ENCODE measurements around the gene POLR1G. TPM values are rescaled to one million over a fixed set of nuclear protein-coding genes. Genes with fewer than 3 reads are reported as not detected.
"Not testable (repeated sequence)": the region's sequence is repeated elsewhere in the genome, so short reads cannot be mapped to it uniquely, and the experiment has no call there.

Gene POLR1G
- total and polyA plus RNA-seq, 8 donors: 0.55 to 7.2 (median 2.8) TPM; not detected in 2

GRCh38 chr19:45408121-45408520 is 1.7 kb downstream of the POLR1G start:
- TF ChIP-seq EP300 (IDR thresholded peaks at IDR 0.05) (no peak), POLR2AphosphoS5 (IDR thresholded peaks at IDR 0.05) (no peak), POLR2A (IDR thresholded peaks at IDR 0.05) (no peak), CTCF (IDR thresholded peaks at IDR 0.05) (no peak)
- no peak for DNase-seq
- WGBS, 5 donors: 83 to 92% (median 84%) methylated on average over 7 to 8 of the region's 8 CpGs
- H3K4me1 ChIP-seq: peaks cover 28 to 46% (median 39%) of the 10 kb centered on the region in 4 donors
- no peak overlapping the region for H3K4me3 ChIP-seq
- no peaks in the 10 kb centered on the region for H3K9me3 ChIP-seq
- H3K27ac ChIP-seq: no peak overlapping the region
- H3K36me3 ChIP-seq: peaks cover 5 to 37% (median 23%) of the 10 kb centered on the region in 4 donors
- H3K27me3 ChIP-seq: peaks cover 0 to 20% (median 13%) of the 10 kb centered on the region in 3 donors
- intact Hi-C loops (cut with DNase I; ENCODE audit: low total_unique reads): no loop called here

- H3K27me3 ChIP-seq: peaks cover 0 to 11% (median 9%) of the 10 kb centered on the region in 3 donors
- H3K36me3 ChIP-seq: peaks cover 12 to 46% (median 32%) of the 10 kb centered on the region in 4 donors
- 86 to 91% (median 89%) methylated on average over 15 of the region's 15 CpGs for WGBS, 5 donors
- H3K27ac ChIP-seq: no peak overlapping the region
- H3K9me3 ChIP-seq: no peaks in the 10 kb centered on the region
- H3K4me1 ChIP-seq: peaks cover 19 to 38% (median 31%) of the 10 kb centered on the region in 4 donors
- no peak for TF ChIP-seq EP300 (IDR thresholded peaks at IDR 0.05)
- TF ChIP-seq CTCF (IDR thresholded peaks at IDR 0.05): no peak
- no peak for TF ChIP-seq POLR2A (IDR thresholded peaks at IDR 0.05)
- no peak for TF ChIP-seq POLR2AphosphoS5 (IDR thresholded peaks at IDR 0.05)
- DNase-seq: no peak
- intact Hi-C loops (cut with DNase I; ENCODE audit: low total_unique reads): no loop called here
- no peak overlapping the region for H3K4me3 ChIP-seq
Observed at GRCh38 chr19:45408830-45409556, 2.5 kb downstream of the POLR1G start.

- WGBS, 5 donors: 58 to 77% (median 63%) methylated on average over 4 of the region's 4 CpGs
- Histone ChIP-seq H3K27ac (no peak overlapping the region), H3K4me1 (peaks cover 14 to 32% (median 26%) of the 10 kb centered on the region in 4 donors), H3K36me3 (peaks cover 12 to 51% (median 37%) of the 10 kb centered on the region in 4 donors), H3K9me3 (no peaks in the 10 kb centered on the region), H3K4me3 (no peak overlapping the region), H3K27me3 (peaks cover 0 to 6% (median 4%) of the 10 kb centered on the region in 3 donors)
- TF ChIP-seq CTCF (IDR thresholded peaks at IDR 0.05): no peak
- TF ChIP-seq POLR2A (IDR thresholded peaks at IDR 0.05): no peak
- TF ChIP-seq POLR2AphosphoS5 (IDR thresholded peaks at IDR 0.05): no peak
- no peak for TF ChIP-seq EP300 (IDR thresholded peaks at IDR 0.05)
- no peak for DNase-seq
- intact Hi-C loops (cut with DNase I; ENCODE audit: low total_unique reads): no loop called here
Observed at GRCh38 chr19:45409557-45409920, 3.1 kb downstream of the POLR1G start.

- 83 to 92% (median 88%) methylated on average over 4 of the region's 4 CpGs for WGBS, 5 donors
- Histone ChIP-seq H3K4me1 (peaks cover 10 to 24% (median 19%) of the 10 kb centered on the region in 4 donors), H3K36me3 (peaks cover 12 to 57% (median 44%) of the 10 kb centered on the region in 4 donors)
- DNase-seq; H3K27me3 ChIP-seq; H3K4me3 ChIP-seq; intact Hi-C loops (cut with DNase I; ENCODE audit: low total_unique reads); H3K27ac ChIP-seq; H3K9me3 ChIP-seq: not testable (repeated sequence)
Observed at GRCh38 chr19:45410330-45410729, 3.9 kb downstream of the POLR1G start.

GRCh38 chr19:45413497-45413896 is 7.1 kb downstream of the POLR1G start:
- intact Hi-C loops (cut with DNase I; ENCODE audit: low total_unique reads): no loop called here
- WGBS, 5 donors: 93 to 96% (median 94%) methylated on average over 6 of the region's 6 CpGs
- H3K4me3 ChIP-seq: no peak overlapping the region
- no peak overlapping the region for H3K27ac ChIP-seq
- TF ChIP-seq POLR2A (IDR thresholded peaks at IDR 0.05): no peak
- no peak for TF ChIP-seq CTCF (IDR thresholded peaks at IDR 0.05)
- TF ChIP-seq POLR2AphosphoS5 (IDR thresholded peaks at IDR 0.05): no peak
- no peak for TF ChIP-seq EP300 (IDR thresholded peaks at IDR 0.05)
- peaks cover 23 to 80% (median 72%) of the 10 kb centered on the region in 4 donors for H3K36me3 ChIP-seq
- no peaks in the 10 kb centered on the region for H3K27me3 ChIP-seq
- peaks cover 0 to 6% (median 0%) of the 10 kb centered on the region in 4 donors for H3K4me1 ChIP-seq
- no peak for DNase-seq
- no peaks in the 10 kb centered on the region for H3K9me3 ChIP-seq

Measured in stomach (tissue), 9 donors.